HepG2 (cell line): Measurements from ENCODE around the gene NHSL1.

Experiments used
- DDIT3 ChIP-seq: sonication (generic); formaldehyde crosslinking; IDR thresholded peaks from 2 replicates; pipeline ENCODE4 v1.4.0; 2020; ENCODE audit warnings: mild to moderate bottlenecking, missing genetic modification reagents
- FOXA1 ChIP-seq, 2 experiments: fragments of 450-650 bp in 1 of 2; sonication (generic) in 1 of 2; formaldehyde crosslinking in 1 of 2; IDR thresholded peaks; 2 replicates each; pipeline versions ENCODE4 v1.4.0 to v1.6.1; 2016 to 2020; ENCODE audit warnings: missing genetic modification reagents in 1 of 2
- GABPA ChIP-seq, 2 experiments: IDR thresholded peaks; 2 replicates each; pipeline ENCODE4 v1.6.1; 2011 to 2016; ENCODE audit warnings: low read depth in 2 of 2, low read length in 1 of 2, missing biosample characterization in 1 of 2, missing genetic modification characterization in 1 of 2
- HNF4A ChIP-seq: sonication (generic); formaldehyde crosslinking; IDR thresholded peaks from 2 replicates; pipeline ENCODE4 v1.4.0; 2020; ENCODE audit warnings: missing genetic modification reagents
- MAFK ChIP-seq, 2 experiments: IDR thresholded peaks in 1 of 2; conservative IDR thresholded peaks in 1 of 2; 2 replicates each; pipeline ENCODE4 v1.6.1; 2011; ENCODE audit warnings: improper control_type of control experiment in 2 of 2, low read length in 2 of 2
- NR3C1 ChIP-seq: sonication (generic); formaldehyde crosslinking; IDR thresholded peaks from 2 replicates; pipeline ENCODE4 v1.4.0; 2020; ENCODE audit warnings: missing genetic modification reagents
- POLR2A ChIP-seq, 2 experiments: IDR thresholded peaks; 2 replicates each; pipeline ENCODE4 v1.6.1; 2011; ENCODE audit warnings: low read depth in 2 of 2, low read length in 2 of 2, mild to moderate bottlenecking in 1 of 2, moderate library complexity in 1 of 2; ENCODE audit not compliant: insufficient read depth in 1 of 2
- ZBTB8A ChIP-seq: sonication (generic); formaldehyde crosslinking; IDR thresholded peaks from 2 replicates; pipeline ENCODE4 v1.4.0; 2020; ENCODE audit warnings: mild to moderate bottlenecking, low read depth, missing genetic modification reagents, borderline replicate concordance
- ZFP36 ChIP-seq: fragments of 150-350 bp; IDR thresholded peaks from 2 replicates; pipeline ENCODE4 v1.6.1; 2018; ENCODE audit warnings: borderline replicate concordance, low read length, low read depth; ENCODE audit not compliant: partially characterized antibody
- ZNF292 ChIP-seq: sonication (generic); formaldehyde crosslinking; IDR thresholded peaks from 2 replicates; pipeline ENCODE4 v1.8.1; 2022; ENCODE audit warnings: mild to moderate bottlenecking, low read depth, missing genetic modification reagents, borderline replicate concordance
- ZNF543 ChIP-seq: sonication (generic); formaldehyde crosslinking; IDR thresholded peaks from 2 replicates; pipeline ENCODE4 v1.4.0; 2020; ENCODE audit warnings: mild to moderate bottlenecking, missing genetic modification reagents
- TF ChIP-seq, protein P1 (sequence below): sonication (generic); formaldehyde crosslinking; IDR thresholded peaks from 2 replicates; pipeline ENCODE4 v1.5.0; 2020; ENCODE audit warnings: mild to moderate bottlenecking, missing genetic modification reagents, moderate library complexity

GRCh38 chr6:138467901-138468300, 31.4 kb downstream of the NHSL1 start:
- TF ChIP-seq POLR2A (IDR thresholded peaks at IDR 0.05; ENCODE audit: insufficient read depth in 1 of 2, low read depth in 2 of 2, low read length in 2 of 2), result no peak
- TF ChIP-seq ZNF292 (CRISPR knock-in tag), result no peak
- TF ChIP-seq ZFP36, result no peak
- no peak for TF ChIP-seq GABPA (IDR thresholded peaks at IDR 0.05; ENCODE audit: low read depth, low read length)
- no peak for TF ChIP-seq GABPA (CRISPR knock-in tag; IDR thresholded peaks at IDR 0.05; ENCODE audit: low read depth)
- no peak for TF ChIP-seq DDIT3 (CRISPR knock-in tag)
- no peak for TF ChIP-seq ZBTB8A (CRISPR knock-in tag)
- no peak for TF ChIP-seq MAFK (conservative IDR thresholded peaks at IDR 0.05 in 1 of 2, IDR thresholded peaks at IDR 0.05 in 1 of 2; ENCODE audit: low read length in 2 of 2)
- TF ChIP-seq HNF4A (CRISPR knock-in tag), result no peak
- no peak for TF ChIP-seq ZNF543 (CRISPR knock-in tag)
- TF ChIP-seq, protein P1, sequence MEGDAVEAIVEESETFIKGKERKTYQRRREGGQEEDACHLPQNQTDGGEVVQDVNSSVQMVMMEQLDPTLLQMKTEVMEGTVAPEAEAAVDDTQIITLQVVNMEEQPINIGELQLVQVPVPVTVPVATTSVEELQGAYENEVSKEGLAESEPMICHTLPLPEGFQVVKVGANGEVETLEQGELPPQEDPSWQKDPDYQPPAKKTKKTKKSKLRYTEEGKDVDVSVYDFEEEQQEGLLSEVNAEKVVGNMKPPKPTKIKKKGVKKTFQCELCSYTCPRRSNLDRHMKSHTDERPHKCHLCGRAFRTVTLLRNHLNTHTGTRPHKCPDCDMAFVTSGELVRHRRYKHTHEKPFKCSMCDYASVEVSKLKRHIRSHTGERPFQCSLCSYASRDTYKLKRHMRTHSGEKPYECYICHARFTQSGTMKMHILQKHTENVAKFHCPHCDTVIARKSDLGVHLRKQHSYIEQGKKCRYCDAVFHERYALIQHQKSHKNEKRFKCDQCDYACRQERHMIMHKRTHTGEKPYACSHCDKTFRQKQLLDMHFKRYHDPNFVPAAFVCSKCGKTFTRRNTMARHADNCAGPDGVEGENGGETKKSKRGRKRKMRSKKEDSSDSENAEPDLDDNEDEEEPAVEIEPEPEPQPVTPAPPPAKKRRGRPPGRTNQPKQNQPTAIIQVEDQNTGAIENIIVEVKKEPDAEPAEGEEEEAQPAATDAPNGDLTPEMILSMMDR (CRISPR knock-in tag), result no peak
- TF ChIP-seq FOXA1 (IDR thresholded peaks at IDR 0.05), result no peak
- no peak for TF ChIP-seq FOXA1 (CRISPR knock-in tag; IDR thresholded peaks at IDR 0.05)
- TF ChIP-seq NR3C1 (CRISPR knock-in tag), result no peak
